SK-N-SH (cell line): ENCODE data around the gene RFNG. TPM values are rescaled to one million over a fixed set of nuclear protein-coding genes. Genes with fewer than 3 reads are reported as not detected.

ENCODE experiments used
- CTCF ChIA-PET: fragments of 300-600, 350-600 bp; formaldehyde crosslinking; extraction: SDS; loops from one replicate; lab custom pipeline; 2021; lab: Yijun Ruan, JAX
- POLR2A ChIA-PET: fragments of 350-600 bp; sonication (Branson Sonifier 250); formaldehyde crosslinking; extraction: SDS; loops from one replicate; lab custom pipeline; 2020; ENCODE audit warnings: antibody characterized with exemption, inconsistent platforms; lab: Yijun Ruan, JAX
- DNase-seq: peaks from one replicate; pipeline ENCODE4 v3.0.0; 2012
- H2AFZ ChIP-seq: fragments of 200-600 bp; sonication (generic); 2 replicates; pipeline ENCODE4 v1.8.1; 2016; ENCODE audit warnings: antibody characterized with exemption, mild to moderate bottlenecking, low read depth
- H3F3A ChIP-seq: fragments of 200-600 bp; sonication (generic); replicated peaks from 2 replicates; pipeline ENCODE3; 2016; ENCODE audit warnings: antibody characterized with exemption, mild to moderate bottlenecking; ENCODE audit not compliant: insufficient read depth
- H3K27ac ChIP-seq, 2 experiments: fragments of 200-500 bp in 1 of 2; fragments of 200-600 bp in 1 of 2; sonication (Bioruptor generic) in 1 of 2; sonication (generic), shearing (Covaris generic) in 1 of 2; 2 replicates each; pipeline versions ENCODE4 v1.5.1 to v1.6.1; 2014 to 2016; ENCODE audit warnings: low read depth in 2 of 2, inconsistent platforms in 1 of 2, low read length in 1 of 2, mild to moderate bottlenecking in 1 of 2, mixed read lengths in 1 of 2
- H3K27me3 ChIP-seq: fragments of 200-600 bp; sonication (generic), shearing (Covaris generic); 2 replicates; pipeline ENCODE4 v1.6.1; 2016; ENCODE audit warnings: mixed run types; ENCODE audit not compliant: insufficient read depth
- H3K36me3 ChIP-seq, 2 experiments: fragments of 200-500 bp in 1 of 2; fragments of 200-600 bp in 1 of 2; sonication (Bioruptor generic) in 1 of 2; sonication (generic) in 1 of 2; replicated peaks in 1 of 2; 2 replicates each; pipeline versions ENCODE3 to v1.5.1; 2014 to 2016; ENCODE audit warnings: low read length in 1 of 2, mild to moderate bottlenecking in 1 of 2; ENCODE audit not compliant: insufficient read depth in 2 of 2, control insufficient read depth in 1 of 2
- H3K4me1 ChIP-seq, 2 experiments: fragments of 200-500 bp in 1 of 2; fragments of 200-600 bp in 1 of 2; sonication (Bioruptor generic) in 1 of 2; sonication (generic), shearing (Covaris generic) in 1 of 2; 2 replicates each; pipeline versions ENCODE4 v1.5.1 to v1.6.1; 2014 to 2016; ENCODE audit warnings: low read depth in 1 of 2, low read length in 1 of 2, mixed run types in 1 of 2; ENCODE audit not compliant: insufficient read depth in 2 of 2, control insufficient read depth in 1 of 2
- H3K4me2 ChIP-seq: fragments of 200-600 bp; sonication (generic), shearing (Covaris generic); 2 replicates; pipeline ENCODE4 v1.6.1; 2017; ENCODE audit warnings: mixed run types
- H3K4me3 ChIP-seq, 2 experiments: fragments of 200-500 bp in 1 of 2; fragments of 200-600 bp in 1 of 2; sonication (Bioruptor generic) in 1 of 2; sonication (generic), shearing (Covaris generic) in 1 of 2; 2 replicates each; pipeline versions ENCODE4 v1.5.1 to v1.8.1; 2014 to 2016; ENCODE audit warnings: low read depth in 2 of 2, inconsistent platforms in 1 of 2, low read length in 1 of 2, mild to moderate bottlenecking in 1 of 2, mixed read lengths in 1 of 2, moderate library complexity in 1 of 2
- H3K79me2 ChIP-seq: fragments of 200-600 bp; sonication (generic); 2 replicates; pipeline ENCODE4 v1.8.1; 2017; ENCODE audit warnings: mild to moderate bottlenecking; ENCODE audit not compliant: insufficient read depth
- H3K9ac ChIP-seq: fragments of 200-600 bp; sonication (generic); 2 replicates; pipeline ENCODE4 v1.6.1; 2017; ENCODE audit warnings: mixed run types
- H3K9me2 ChIP-seq: fragments of 200-600 bp; sonication (generic); 2 replicates; pipeline ENCODE4 v1.6.1; 2017; ENCODE audit warnings: mixed run types
- H3K9me3 ChIP-seq: fragments of 200-600 bp; sonication (generic); 2 replicates; pipeline ENCODE4 v1.6.1; 2017; ENCODE audit warnings: mixed run types, mild to moderate bottlenecking, moderate library complexity
- H4K20me1 ChIP-seq: fragments of 200-600 bp; sonication (generic); 2 replicates; pipeline ENCODE4 v1.6.1; 2017; ENCODE audit warnings: mild to moderate bottlenecking, mixed run types; ENCODE audit not compliant: insufficient read depth
- CHD2 ChIP-seq: fragments of 150-350 bp; IDR thresholded peaks from 2 replicates; pipeline ENCODE4 v1.6.1; 2018; ENCODE audit warnings: low read length; ENCODE audit not compliant: partially characterized antibody
- EP300 ChIP-seq, 2 experiments: IDR thresholded peaks; 2 replicates each; pipeline versions ENCODE4 v1.4.0 to v1.6.1; 2012; ENCODE audit warnings: borderline replicate concordance in 1 of 2, low read depth in 1 of 2, low read length in 1 of 2
- FOSL2 ChIP-seq: IDR thresholded peaks from 2 replicates; pipeline ENCODE4 v1.4.0; 2012; ENCODE audit warnings: low read depth, mild to moderate bottlenecking, moderate library complexity, borderline replicate concordance
- FOXJ3 ChIP-seq: sonication (generic); formaldehyde crosslinking; IDR thresholded peaks from 2 replicates; pipeline ENCODE4 v1.5.1; 2020; ENCODE audit warnings: mild to moderate bottlenecking, missing genetic modification reagents
- FOXM1 ChIP-seq: IDR thresholded peaks from 2 replicates; pipeline ENCODE4 v1.4.0; 2012; ENCODE audit warnings: low read depth, mild to moderate bottlenecking
- GABPA ChIP-seq: IDR thresholded peaks from 2 replicates; pipeline ENCODE4 v1.4.0; 2012; ENCODE audit warnings: low read depth, mild to moderate bottlenecking
- GATA2 ChIP-seq: sonication (generic); formaldehyde crosslinking; IDR thresholded peaks from 2 replicates; pipeline ENCODE4 v1.5.0; 2020; ENCODE audit warnings: mild to moderate bottlenecking, missing genetic modification reagents
- IRF3 ChIP-seq: fragments of 150-350 bp; IDR thresholded peaks from 2 replicates; pipeline ENCODE4 v1.6.1; 2016; ENCODE audit warnings: mild to moderate bottlenecking, low read depth, low read length
- JUND ChIP-seq: IDR thresholded peaks from 2 replicates; pipeline ENCODE4 v1.4.0; 2012
- MEF2A ChIP-seq: IDR thresholded peaks from 2 replicates; pipeline ENCODE4 v1.4.0; 2012; ENCODE audit warnings: low read depth, borderline replicate concordance
- MXI1 ChIP-seq: IDR thresholded peaks from 2 replicates; pipeline ENCODE4 v1.6.1; 2012; ENCODE audit warnings: mild to moderate bottlenecking, low read depth, low read length, improper control_type of control experiment
- NFIC ChIP-seq: IDR thresholded peaks from 2 replicates; pipeline ENCODE4 v1.4.0; 2012; ENCODE audit warnings: borderline replicate concordance
- POLR2AphosphoS5 ChIP-seq: IDR thresholded peaks from 2 replicates; pipeline ENCODE4 v1.6.1; 2012; ENCODE audit warnings: low read depth, low read length
- RAD21 ChIP-seq: IDR thresholded peaks from 2 replicates; pipeline ENCODE4 v1.6.1; 2012; ENCODE audit warnings: mild to moderate bottlenecking, low read length
- RCOR1 ChIP-seq: fragments of 150-350 bp; IDR thresholded peaks from 2 replicates; pipeline ENCODE4 v1.6.1; 2017; ENCODE audit warnings: antibody characterized with exemption, low read length
- RFX5 ChIP-seq: IDR thresholded peaks from 2 replicates; pipeline ENCODE4 v1.6.1; 2012; ENCODE audit warnings: mild to moderate bottlenecking, improper control_type of control experiment, low read length
- RXRA ChIP-seq: IDR thresholded peaks from 2 replicates; pipeline ENCODE4 v1.4.0; 2012; ENCODE audit warnings: low read depth, mild to moderate bottlenecking, borderline replicate concordance
- SIN3A ChIP-seq: IDR thresholded peaks from 2 replicates; pipeline ENCODE4 v1.6.1; 2012; ENCODE audit warnings: low read depth, mild to moderate bottlenecking, low read length, moderate library complexity, borderline replicate concordance
- SMC3 ChIP-seq: IDR thresholded peaks from 2 replicates; pipeline ENCODE4 v1.6.1; 2012; ENCODE audit warnings: low read depth, low read length, improper control_type of control experiment
- TAF1 ChIP-seq: IDR thresholded peaks from 2 replicates; pipeline ENCODE4 v1.6.1; 2012; ENCODE audit warnings: low read depth, mild to moderate bottlenecking, low read length, moderate library complexity, borderline replicate concordance
- TCF12 ChIP-seq: IDR thresholded peaks from 2 replicates; pipeline ENCODE4 v1.4.0; 2012
- TEAD4 ChIP-seq: IDR thresholded peaks from 2 replicates; pipeline ENCODE4 v1.4.0; 2012; ENCODE audit warnings: mild to moderate bottlenecking, borderline replicate concordance; ENCODE audit not compliant: insufficient read depth
- USF1 ChIP-seq: IDR thresholded peaks from 2 replicates; pipeline ENCODE4 v1.4.0; 2012; ENCODE audit warnings: low read depth, borderline replicate concordance
- YY1 ChIP-seq: IDR thresholded peaks from 2 replicates; pipeline ENCODE4 v1.4.0; 2012; ENCODE audit warnings: low read depth, mild to moderate bottlenecking
- WGBS: methylation state at CpG from one replicate; pipeline ENCODE4 v1.1.6; 2017; ENCODE audit warnings: low lambda C conversion rate; 5-methylcytosine and 5-hydroxymethylcytosine counted together
- polyA plus RNA-seq, 3 experiments: library from polyadenylated mRNA; depleted of rRNA; stranded (reverse); fragments of >200 nt; gene quantifications; 2 replicates each; pipeline ENCODE4 v1.2.3, GENCODE V29; 2012
- TF ChIP-seq, protein P1 (sequence below): IDR thresholded peaks from 2 replicates; pipeline ENCODE4 v1.4.0; 2012; ENCODE audit warnings: low read depth
- TF ChIP-seq, protein P2 (sequence below): IDR thresholded peaks from 2 replicates; pipeline ENCODE4 v1.4.0; 2012; ENCODE audit warnings: low read depth, borderline replicate concordance
- TF ChIP-seq, protein P3 (sequence below): IDR thresholded peaks from 2 replicates; pipeline ENCODE4 v1.6.1; 2012; ENCODE audit warnings: mild to moderate bottlenecking, low read depth, low read length, moderate library complexity

RFNG gene
- polyA plus RNA-seq, 1 of the 3 experiments (the other 2 are of a cell fraction), result 68.6 TPM

DNA sequence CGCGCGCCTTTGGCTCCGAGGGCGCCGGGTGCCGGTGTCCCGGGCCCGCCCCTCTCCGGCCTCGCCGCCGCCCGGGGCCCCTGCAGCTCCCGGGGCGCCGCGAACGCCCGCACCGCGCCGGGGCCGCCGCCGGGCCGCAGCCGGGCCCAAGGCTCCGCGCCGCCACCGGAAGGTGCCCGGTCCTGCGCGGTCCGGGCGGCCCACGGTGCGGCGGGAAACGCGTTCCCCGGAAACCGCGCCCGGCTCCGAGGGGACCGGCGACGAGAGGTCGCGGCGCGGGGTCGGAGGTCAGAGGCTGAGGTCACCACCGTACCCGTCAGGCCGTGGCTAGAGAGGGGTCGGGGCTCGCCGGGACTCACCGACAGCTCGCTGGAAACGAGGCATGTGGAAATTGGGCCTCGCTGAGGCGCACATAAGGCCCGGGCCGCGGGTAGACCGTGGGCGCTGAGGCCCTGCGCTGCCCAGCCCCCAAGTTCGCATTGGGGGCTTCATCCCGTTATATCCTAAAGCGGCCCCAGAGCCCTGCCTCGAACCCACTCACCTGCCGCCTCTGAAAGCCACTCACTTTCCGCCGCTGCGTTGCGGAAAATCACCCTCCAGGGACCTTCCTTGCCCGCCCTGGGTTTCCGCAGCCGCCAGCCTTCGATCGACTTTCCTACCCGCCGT, 14.2 kb upstream of the RFNG start, which contains the start of gene DUS1L:
Gene DUS1L (minus strand): TSS at position 167 of the 666 bp plus-strand sequence. CDS start 745 bp downstream, outside the sequence.
- WGBS, result 39% methylated on average over 29 of the region's 88 CpGs
- Histone ChIP-seq H3K4me1 (peaks cover 12 to 21% of the 10 kb centered on the region in 2 experiments; a peak in 2 of 4 replicates), H3K27ac (peak within 1 kb of the TSS in 1 of 2 experiments; percentile 51; a peak in 1 of 4 replicates), H3K9ac (peak within 1 kb of the TSS; percentile 89), H2AFZ (peak within 1 kb of the TSS; percentile 100), H4K20me1 (no peaks in the 10 kb centered on the region), H3K9me2 (no peaks in the 10 kb centered on the region), H3F3A (peaks cover 12% of the 10 kb centered on the region), H3K4me2 (peak within 1 kb of the TSS; percentile 100), H3K27me3 (no peaks in the 10 kb centered on the region), H3K4me3 (peak within 1 kb of the TSS; percentile 81 to 95), H3K36me3 (peaks cover 10 to 33% of the 10 kb centered on the region in 2 experiments), H3K9me3 (no peaks in the 10 kb centered on the region), H3K79me2 (peaks cover 26% of the 10 kb centered on the region)
- ChIA-PET POLR2A (interaction anchor here (0.6 to 1.0 kb wide), 2 partner anchors 14 to 28 kb away, joined by 3 read pairs; partner anchors contain the start of gene DCXR), CTCF (interaction anchor here (0.6 to 8.0 kb wide), 8 partner anchors 9 to 98 kb away, joined by 3 to 47 read pairs (median 4); partner anchors contain the start of genes DCXR, GPS1, RAC3 and RFNG)
- peak; percentile 98 for DNase-seq
- TF ChIP-seq EP300 (IDR thresholded peaks at IDR 0.05; ENCODE audit: borderline replicate concordance in 1 of 2, low read depth in 1 of 2, low read length in 1 of 2) (no peak), CHD2 (no peak), SMC3 (no peak), GATA2 (CRISPR knock-in tag) (no peak), IRF3 (no peak), RXRA (no peak), SIN3A (peak; percentile 89; the same call in 1 of the 2 replicates), TAF1 (peak; percentile 87), GABPA (peak; percentile 90), MEF2A (no peak), FOSL2 (no peak), RFX5 (no peak), JUND (no peak), NFIC (no peak; the same call in 1 of the 2 replicates), MXI1 (peak; percentile 25), RAD21 (no peak), YY1 (no peak), FOXJ3 (CRISPR knock-in tag) (0 out of 2 replicates have a peak, but pooled peaks have one; percentile 47), RCOR1 (no peak), FOXM1 (no peak), TEAD4 (no peak), USF1 (peak; percentile 55; the same call in 1 of the 2 replicates), POLR2AphosphoS5 (no peak; the same call in 1 of the 2 replicates), TCF12 (no peak)
- TF ChIP-seq, protein P1, sequence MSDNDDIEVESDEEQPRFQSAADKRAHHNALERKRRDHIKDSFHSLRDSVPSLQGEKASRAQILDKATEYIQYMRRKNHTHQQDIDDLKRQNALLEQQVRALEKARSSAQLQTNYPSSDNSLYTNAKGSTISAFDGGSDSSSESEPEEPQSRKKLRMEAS, result peak; percentile 77
- TF ChIP-seq, protein P2, sequence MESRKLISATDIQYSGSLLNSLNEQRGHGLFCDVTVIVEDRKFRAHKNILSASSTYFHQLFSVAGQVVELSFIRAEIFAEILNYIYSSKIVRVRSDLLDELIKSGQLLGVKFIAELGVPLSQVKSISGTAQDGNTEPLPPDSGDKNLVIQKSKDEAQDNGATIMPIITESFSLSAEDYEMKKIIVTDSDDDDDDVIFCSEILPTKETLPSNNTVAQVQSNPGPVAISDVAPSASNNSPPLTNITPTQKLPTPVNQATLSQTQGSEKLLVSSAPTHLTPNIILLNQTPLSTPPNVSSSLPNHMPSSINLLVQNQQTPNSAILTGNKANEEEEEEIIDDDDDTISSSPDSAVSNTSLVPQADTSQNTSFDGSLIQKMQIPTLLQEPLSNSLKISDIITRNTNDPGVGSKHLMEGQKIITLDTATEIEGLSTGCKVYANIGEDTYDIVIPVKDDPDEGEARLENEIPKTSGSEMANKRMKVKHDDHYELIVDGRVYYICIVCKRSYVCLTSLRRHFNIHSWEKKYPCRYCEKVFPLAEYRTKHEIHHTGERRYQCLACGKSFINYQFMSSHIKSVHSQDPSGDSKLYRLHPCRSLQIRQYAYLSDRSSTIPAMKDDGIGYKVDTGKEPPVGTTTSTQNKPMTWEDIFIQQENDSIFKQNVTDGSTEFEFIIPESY, result no peak
- TF ChIP-seq, protein P3, sequence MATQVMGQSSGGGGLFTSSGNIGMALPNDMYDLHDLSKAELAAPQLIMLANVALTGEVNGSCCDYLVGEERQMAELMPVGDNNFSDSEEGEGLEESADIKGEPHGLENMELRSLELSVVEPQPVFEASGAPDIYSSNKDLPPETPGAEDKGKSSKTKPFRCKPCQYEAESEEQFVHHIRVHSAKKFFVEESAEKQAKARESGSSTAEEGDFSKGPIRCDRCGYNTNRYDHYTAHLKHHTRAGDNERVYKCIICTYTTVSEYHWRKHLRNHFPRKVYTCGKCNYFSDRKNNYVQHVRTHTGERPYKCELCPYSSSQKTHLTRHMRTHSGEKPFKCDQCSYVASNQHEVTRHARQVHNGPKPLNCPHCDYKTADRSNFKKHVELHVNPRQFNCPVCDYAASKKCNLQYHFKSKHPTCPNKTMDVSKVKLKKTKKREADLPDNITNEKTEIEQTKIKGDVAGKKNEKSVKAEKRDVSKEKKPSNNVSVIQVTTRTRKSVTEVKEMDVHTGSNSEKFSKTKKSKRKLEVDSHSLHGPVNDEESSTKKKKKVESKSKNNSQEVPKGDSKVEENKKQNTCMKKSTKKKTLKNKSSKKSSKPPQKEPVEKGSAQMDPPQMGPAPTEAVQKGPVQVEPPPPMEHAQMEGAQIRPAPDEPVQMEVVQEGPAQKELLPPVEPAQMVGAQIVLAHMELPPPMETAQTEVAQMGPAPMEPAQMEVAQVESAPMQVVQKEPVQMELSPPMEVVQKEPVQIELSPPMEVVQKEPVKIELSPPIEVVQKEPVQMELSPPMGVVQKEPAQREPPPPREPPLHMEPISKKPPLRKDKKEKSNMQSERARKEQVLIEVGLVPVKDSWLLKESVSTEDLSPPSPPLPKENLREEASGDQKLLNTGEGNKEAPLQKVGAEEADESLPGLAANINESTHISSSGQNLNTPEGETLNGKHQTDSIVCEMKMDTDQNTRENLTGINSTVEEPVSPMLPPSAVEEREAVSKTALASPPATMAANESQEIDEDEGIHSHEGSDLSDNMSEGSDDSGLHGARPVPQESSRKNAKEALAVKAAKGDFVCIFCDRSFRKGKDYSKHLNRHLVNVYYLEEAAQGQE, result peak; percentile 73
